Brain microvascular endothelial cell (primary cell): ENCODE results near the gene MSI2.

Experiments used
- DNase-seq: peaks from one replicate; pipeline ENCODE4 v3.0.0-alpha.2; 2020
- H3K27ac ChIP-seq: fragments of 250-450 bp; sonication (Bioruptor Pico); 2 replicates; pipeline ENCODE4 v1.5.1; 2020; ENCODE audit warnings: mild to moderate bottlenecking, moderate library complexity
- H3K27me3 ChIP-seq: fragments of 250-450 bp; sonication (Bioruptor Pico); replicated peaks from 2 replicates; pipeline ENCODE4 v1.5.1; 2020; ENCODE audit warnings: mild to moderate bottlenecking
- H3K36me3 ChIP-seq: fragments of 250-450 bp; sonication (Bioruptor Pico); replicated peaks from 2 replicates; pipeline ENCODE4 v1.5.1; 2020; ENCODE audit warnings: mild to moderate bottlenecking
- H3K4me3 ChIP-seq: 2 replicates; pipeline ENCODE4 v1.5.1; 2011; ENCODE audit warnings: low read depth, mild to moderate bottlenecking, control low read depth, low read length, moderate library complexity
- CTCF ChIP-seq: IDR thresholded peaks from 2 replicates; pipeline ENCODE4 v1.5.1; 2011; ENCODE audit warnings: low read depth, mild to moderate bottlenecking, moderate library complexity, low read length, control low read depth, inconsistent platforms; ENCODE audit errors: missing control alignments
- in situ Hi-C: cut with HindIII; loops from 2 replicates; pipeline ENCODE4 v1.10.0; 2017; ENCODE audit warnings: low sequenced_read_pairs, low pct_ligation_motif_present

MSI2 gene

GRCh38 chr17:57467226-57467625 lies 210.9 kb downstream of the MSI2 start:
- no peaks in the 10 kb centered on the region for H3K27me3 ChIP-seq
- TF ChIP-seq CTCF: no peak
- no peak overlapping the region for H3K27ac ChIP-seq
- in situ Hi-C loops: no loop called here
- no peak for DNase-seq
- H3K36me3 ChIP-seq: no peaks in the 10 kb centered on the region
- no peak overlapping the region for H3K4me3 ChIP-seq

DNA sequence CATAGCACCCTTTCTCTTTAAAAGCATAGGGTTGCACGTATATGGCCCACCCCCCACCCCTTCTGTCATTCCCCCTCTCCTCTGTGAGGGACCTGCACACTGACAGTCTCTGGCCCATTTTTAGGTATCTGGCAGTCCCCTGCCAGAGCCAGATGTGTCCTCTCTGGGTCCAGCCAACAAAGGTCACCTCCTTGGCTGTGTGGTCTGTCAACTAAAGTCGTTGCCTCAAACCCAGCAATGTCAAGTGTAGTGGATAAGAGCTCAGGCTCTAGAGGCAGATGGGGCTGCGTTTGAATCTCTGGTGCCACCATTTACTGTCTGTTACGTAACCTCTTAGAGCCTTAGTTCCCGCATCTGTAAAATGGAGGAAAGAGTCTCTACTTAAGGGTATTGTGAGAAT lies 211.5 kb downstream of the MSI2 start:
- no peaks in the 10 kb centered on the region for H3K36me3 ChIP-seq
- H3K27me3 ChIP-seq: no peaks in the 10 kb centered on the region
- in situ Hi-C loops: no loop called here
- H3K27ac ChIP-seq: no peak overlapping the region
- TF ChIP-seq CTCF: no peak
- no peak for DNase-seq
- H3K4me3 ChIP-seq: no peak overlapping the region

- in situ Hi-C loops: no loop called here
- H3K27ac ChIP-seq: no peak overlapping the region
- no peaks in the 10 kb centered on the region for H3K27me3 ChIP-seq
- no peak for DNase-seq
- no peak for TF ChIP-seq CTCF
- no peaks in the 10 kb centered on the region for H3K36me3 ChIP-seq
- H3K4me3 ChIP-seq: no peak overlapping the region
Observed at GRCh38 chr17:57468932-57469775, 212.8 kb downstream of the MSI2 start.

DNA sequence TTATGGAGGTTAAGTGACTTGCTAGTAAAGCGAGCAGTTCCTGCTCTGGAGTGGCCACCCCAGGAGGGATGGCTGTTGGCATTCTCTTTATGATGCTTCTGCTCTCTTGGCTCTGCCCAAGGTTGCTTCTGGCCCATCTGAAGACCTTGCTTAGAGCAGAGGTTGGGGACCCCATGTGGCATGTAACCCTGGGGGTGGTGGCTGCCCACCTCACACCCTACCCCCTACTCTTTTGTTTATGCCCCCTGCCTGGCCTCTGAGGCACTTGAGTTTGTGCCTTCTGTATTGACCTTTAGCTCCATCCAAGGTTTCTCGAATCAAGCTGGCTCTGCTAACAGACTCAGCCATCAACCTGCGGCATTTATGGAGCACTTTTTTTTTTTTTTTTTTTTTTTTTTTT lies 214.6 kb downstream of the MSI2 start:
- H3K4me3 ChIP-seq: no peak overlapping the region
- in situ Hi-C loops: no loop called here
- H3K27ac ChIP-seq: no peak overlapping the region
- TF ChIP-seq CTCF: no peak
- H3K27me3 ChIP-seq: no peaks in the 10 kb centered on the region
- no peak for DNase-seq
- no peaks in the 10 kb centered on the region for H3K36me3 ChIP-seq

GRCh38 chr17:57471868-57472368 lies 215.6 kb downstream of the MSI2 start:
- Histone ChIP-seq H3K36me3 (no peaks in the 10 kb centered on the region), H3K27me3 (no peaks in the 10 kb centered on the region)
- no peak for DNase-seq

More at GRCh38 chr17:57471868-57472368, 215.6 kb downstream of the MSI2 start:
- no peak overlapping the region for H3K4me3 ChIP-seq
- no peak overlapping the region for H3K27ac ChIP-seq
- TF ChIP-seq CTCF: no peak
- in situ Hi-C loops: no loop called here
